Measurements from ENCODE around the gene LRIG3. TPM values are rescaled to one million over a fixed set of nuclear protein-coding genes. Genes with fewer than 3 reads are reported as not detected.

LRIG3 gene
- total and polyA plus RNA-seq, 7 donors = 1.4 to 5.1 (median 2.9) TPM

- Histone ChIP-seq H3K36me3 (ENCODE audit: insufficient read depth in 1 of 2, low read depth in 1 of 2) (peaks cover 0 to 10% of the 10 kb centered on the region in 2 donors), H3K9me3 (no peaks in the 10 kb centered on the region), H3K4me3 (peak overlapping the region; percentile 95), H3K27me3 (ENCODE audit: insufficient read depth in 3 of 3, low read length in 2 of 3) (no peaks in the 10 kb centered on the region), H3K27ac (peak overlapping the region; percentile 91), H3K4me1 (peaks cover 30% of the 10 kb centered on the region)
- ATAC-seq (no peak), DNase-seq (no peak)
- no peak for TF ChIP-seq CTCF (IDR thresholded peaks at IDR 0.05)
- intact Hi-C loops (cut with DNase I) = no loop called here
- 18 to 24% (median 19%) methylated on average over 5 of the region's 5 CpGs for WGBS, 3 donors
Measured at GRCh38 chr12:58917699-58918468, 2.4 kb downstream of the LRIG3 start.

GRCh38 chr12:58916921-58917511 lies 3.3 kb downstream of the LRIG3 start:
- TF ChIP-seq CTCF (IDR thresholded peaks at IDR 0.05) = no peak
- intact Hi-C loops (cut with DNase I) = no loop called here
- ATAC-seq = no peak

GRCh38 chr12:58916161-58916621 lies 4.1 kb downstream of the LRIG3 start:
- peak overlapping the region; percentile 95 for H3K4me3 ChIP-seq
- no peak for TF ChIP-seq CTCF (IDR thresholded peaks at IDR 0.05)
- 30 to 41% (median 32%) methylated on average over 2 of the region's 2 CpGs for WGBS, 3 donors
- DNase-seq = no peak
- no peaks in the 10 kb centered on the region for H3K9me3 ChIP-seq
- ATAC-seq = no peak
- intact Hi-C loops (cut with DNase I) = no loop called here
- peaks cover under 1 to 18% of the 10 kb centered on the region in 2 donors for H3K36me3 ChIP-seq (ENCODE audit: insufficient read depth in 1 of 2, low read depth in 1 of 2)
- no peaks in the 10 kb centered on the region for H3K27me3 ChIP-seq (ENCODE audit: insufficient read depth in 3 of 3, low read length in 2 of 3)
- H3K27ac ChIP-seq = peak overlapping the region; percentile 91
- peaks cover 30% of the 10 kb centered on the region for H3K4me1 ChIP-seq

More at GRCh38 chr12:58916921-58917511, 3.3 kb downstream of the LRIG3 start:
- H3K27ac ChIP-seq = peak overlapping the region; percentile 91
- H3K27me3 ChIP-seq (ENCODE audit: insufficient read depth in 3 of 3, low read length in 2 of 3) = no peaks in the 10 kb centered on the region
- H3K4me3 ChIP-seq = peak overlapping the region; percentile 95
- H3K9me3 ChIP-seq = no peaks in the 10 kb centered on the region
- H3K4me1 ChIP-seq = peaks cover 30% of the 10 kb centered on the region
- WGBS, 3 donors = 14 to 28% (median 19%) methylated on average over 6 of the region's 6 CpGs
- no peak for DNase-seq
- peaks cover 0 to 18% of the 10 kb centered on the region in 2 donors for H3K36me3 ChIP-seq (ENCODE audit: insufficient read depth in 1 of 2, low read depth in 1 of 2)

- TF ChIP-seq CTCF (IDR thresholded peaks at IDR 0.05) = no peak
- no peak for ATAC-seq
- Histone ChIP-seq H3K36me3 (ENCODE audit: insufficient read depth in 1 of 2, low read depth in 1 of 2) (peaks cover 4 to 18% of the 10 kb centered on the region in 2 donors), H3K9me3 (no peaks in the 10 kb centered on the region), H3K27ac (peak overlapping the region; percentile 33), H3K4me3 (peak overlapping the region; percentile 95), H3K27me3 (ENCODE audit: insufficient read depth in 3 of 3, low read length in 2 of 3) (no peaks in the 10 kb centered on the region), H3K4me1 (peaks cover 30% of the 10 kb centered on the region)
- WGBS, 3 donors = 14 to 19% (median 17%) methylated on average over 4 of the region's 4 CpGs
- no peak for DNase-seq
- intact Hi-C loops (cut with DNase I) = no loop called here
Measured at GRCh38 chr12:58915634-58916033, 4.7 kb downstream of the LRIG3 start.
